ENCODE measurements around the gene ANKMY1. TPM values are rescaled to one million over a fixed set of nuclear protein-coding genes. Genes with fewer than 3 reads are reported as not detected.
A peak's percentile ranks its signal among the peaks of the same experiment; 100 is the strongest.

Gene ANKMY1
- total and polyA plus RNA-seq, 2 of the 13 experiments (the other 11 are each of a cell fraction or from before 2014, with no cell fraction given) = 11.7 to 18.8 TPM

GRCh38 chr2:240568678-240569522, 11.1 kb upstream of the ANKMY1 start (continued):
- TF ChIP-seq ARID4A (CRISPR knock-in tag; IDR thresholded peaks at IDR 0.05; ENCODE audit: borderline replicate concordance) (peak; percentile 73), DDIT3 (CRISPR knock-in tag; IDR thresholded peaks at IDR 0.05) (no peak), ARNT2 (CRISPR knock-in tag; IDR thresholded peaks at IDR 0.05; ENCODE audit: low read depth) (no peak; the same call in none of the 2 replicates), RELA (CRISPR knock-in tag; IDR thresholded peaks at IDR 0.05) (no peak), ZNF232 (CRISPR knock-in tag; IDR thresholded peaks at IDR 0.05; ENCODE audit: borderline replicate concordance) (no peak), BCL6 (CRISPR knock-in tag; IDR thresholded peaks at IDR 0.05) (no peak), ZNF749 (CRISPR knock-in tag; IDR thresholded peaks at IDR 0.05; ENCODE audit: borderline replicate concordance) (no peak), XRCC5 (optimal IDR thresholded peaks at IDR 0.05; ENCODE audit: low read length) (no peak), EHMT2 (IDR thresholded peaks at IDR 0.05; ENCODE audit: borderline replicate concordance, low read depth, low read length) (no peak), NR2F2 (IDR thresholded peaks at IDR 0.05; ENCODE audit: borderline replicate concordance, low read depth) (no peak), KDM5B (CRISPR knock-in tag; IDR thresholded peaks at IDR 0.05; ENCODE audit: borderline replicate concordance) (no peak), POLR2AphosphoS2 (IDR thresholded peaks at IDR 0.05; ENCODE audit: low read depth, low read length) (no peak), ZMAT3 (CRISPR knock-in tag; conservative IDR thresholded peaks at IDR 0.05) (no peak), NAIF1 (CRISPR knock-in tag; IDR thresholded peaks at IDR 0.05; ENCODE audit: borderline replicate concordance) (no peak), RBM22 (optimal IDR thresholded peaks at IDR 0.05; ENCODE audit: low read length) (no peak), ZIK1 (CRISPR knock-in tag; IDR thresholded peaks at IDR 0.05; ENCODE audit: borderline replicate concordance, low read depth) (no peak; the same call in 1 of the 2 replicates), ZKSCAN8 (CRISPR knock-in tag; IDR thresholded peaks at IDR 0.05; ENCODE audit: borderline replicate concordance) (no peak), SP4 (CRISPR knock-in tag; IDR thresholded peaks at IDR 0.05) (peak; percentile 68; the same call in 1 of the 2 replicates), ZNF7 (CRISPR knock-in tag; IDR thresholded peaks at IDR 0.05) (no peak), NFYC (CRISPR knock-in tag; IDR thresholded peaks at IDR 0.05) (no peak), RBM39 (IDR thresholded peaks at IDR 0.05; ENCODE audit: low read depth, low read length, poor library complexity, severe bottlenecking) (no peak), NFATC3 (CRISPR knock-in tag; IDR thresholded peaks at IDR 0.05) (no peak), ZBTB8A (CRISPR knock-in tag; IDR thresholded peaks at IDR 0.05; ENCODE audit: borderline replicate concordance, low read depth) (no peak), ATF1 (CRISPR knock-in tag; IDR thresholded peaks at IDR 0.05) (no peak), ZNF629 (CRISPR knock-in tag; conservative IDR thresholded peaks at IDR 0.05) (0 out of 2 replicates have a peak, but pooled peaks have one; percentile 17), KAT8 (CRISPR knock-in tag; IDR thresholded peaks at IDR 0.05) (no peak), PLRG1 (conservative IDR thresholded peaks at IDR 0.05) (no peak)

All from HepG2 (cell line).